AG10803 (cell line): ENCODE data around the gene KLK14.

Experiments used
- DNase-seq: peaks from one replicate; pipeline ENCODE4 v3.0.0; 2010; ENCODE audit warnings: low read depth
- H3K4me3 ChIP-seq: 2 replicates; pipeline ENCODE4 v1.5.1; 2011; ENCODE audit warnings: mild to moderate bottlenecking, low read length, control low read depth
- CTCF ChIP-seq: conservative IDR thresholded peaks from 2 replicates; pipeline ENCODE4 v1.5.1; 2011; ENCODE audit warnings: mild to moderate bottlenecking, low read length, control low read depth, inconsistent platforms

Gene KLK14

GRCh38 chr19:51059715-51060114 is 23.0 kb downstream of the KLK14 start:
- no peak overlapping the region for H3K4me3 ChIP-seq
- DNase-seq: no peak
- no peak for TF ChIP-seq CTCF

GRCh38 chr19:51055866-51056265 is 26.8 kb downstream of the KLK14 start:
- TF ChIP-seq CTCF: no peak
- DNase-seq: no peak
- H3K4me3 ChIP-seq: no peak overlapping the region

GRCh38 chr19:51047031-51047335 is 35.7 kb downstream of the KLK14 start:
- DNase-seq: no peak
- no peak for TF ChIP-seq CTCF
- no peak overlapping the region for H3K4me3 ChIP-seq

- TF ChIP-seq CTCF: no peak
- no peak overlapping the region for H3K4me3 ChIP-seq
- DNase-seq: no peak
Observed at GRCh38 chr19:51044327-51044726, 38.4 kb downstream of the KLK14 start.

- no peak overlapping the region for H3K4me3 ChIP-seq
- TF ChIP-seq CTCF: no peak
- DNase-seq: no peak
Observed at GRCh38 chr19:51043497-51043896, 39.2 kb downstream of the KLK14 start.

- no peak for DNase-seq
- TF ChIP-seq CTCF: no peak
- no peak overlapping the region for H3K4me3 ChIP-seq
Observed at GRCh38 chr19:51040151-51040550, 42.5 kb downstream of the KLK14 start.

- no peak for TF ChIP-seq CTCF
- no peak overlapping the region for H3K4me3 ChIP-seq
- DNase-seq: no peak
Observed at GRCh38 chr19:51036519-51036918, 46.2 kb downstream of the KLK14 start.
